Karpas-422 (cell line): ENCODE results near the gene NLRC5. TPM values are rescaled to one million over a fixed set of nuclear protein-coding genes. Genes with fewer than 3 reads are reported as not detected.
A peak's percentile ranks its signal among the peaks of the same experiment; 100 is the strongest.

ENCODE experiments used
- DNase-seq: peaks from one replicate; pipeline ENCODE4 v3.0.0-alpha.2; 2015
- H2AFZ ChIP-seq: fragments of 200-600 bp; sonication (generic); 2 replicates; pipeline ENCODE4 v1.6.1; 2014; ENCODE audit warnings: antibody characterized with exemption, low read length, mixed read lengths
- H3K27ac ChIP-seq: fragments of 200-600 bp; sonication (generic); 2 replicates; pipeline ENCODE4 v1.5.1; 2014; ENCODE audit warnings: mild to moderate bottlenecking, low read length, moderate library complexity
- H3K27me3 ChIP-seq: fragments of 200-600 bp; sonication (generic); 2 replicates; pipeline ENCODE4 v1.6.1; 2014; ENCODE audit warnings: low read length, mixed read lengths
- H3K36me3 ChIP-seq: fragments of 200-600 bp; sonication (generic); 2 replicates; pipeline ENCODE4 v1.6.1; 2014; ENCODE audit warnings: low read length, mixed read lengths; ENCODE audit not compliant: insufficient read depth
- H3K4me1 ChIP-seq: fragments of 200-600 bp; sonication (generic); 2 replicates; pipeline ENCODE4 v1.6.1; 2014; ENCODE audit warnings: mild to moderate bottlenecking, low read length, mixed read lengths
- H3K4me2 ChIP-seq: fragments of 200-600 bp; sonication (generic); 2 replicates; pipeline ENCODE4 v1.6.1; 2014; ENCODE audit warnings: low read length, low read depth, mild to moderate bottlenecking; ENCODE audit not compliant: poor library complexity, severe bottlenecking
- H3K4me3 ChIP-seq: fragments of 200-600 bp; sonication (generic); 2 replicates; pipeline ENCODE4 v1.5.1; 2014; ENCODE audit warnings: mild to moderate bottlenecking, antibody characterized with exemption, low read length, mixed read lengths
- H3K79me2 ChIP-seq: fragments of 200-600 bp; sonication (generic); 2 replicates; pipeline ENCODE4 v1.6.1; 2014; ENCODE audit warnings: mild to moderate bottlenecking, low read length, mixed read lengths
- H3K9ac ChIP-seq: fragments of 200-600 bp; sonication (generic); 2 replicates; pipeline ENCODE4 v1.6.0; 2014; ENCODE audit warnings: low read length
- H3K9me2 ChIP-seq: fragments of 200-600 bp; sonication (generic), shearing (Covaris generic); replicated peaks from 2 replicates; pipeline ENCODE4 v1.6.0; 2014; ENCODE audit warnings: mild to moderate bottlenecking, low read length, moderate library complexity; ENCODE audit not compliant: insufficient read depth
- H3K9me3 ChIP-seq: fragments of 300-700, 200-600 bp; sonication (generic); 2 replicates; pipeline ENCODE4 v1.6.1; 2014; ENCODE audit warnings: low read length, mixed read lengths
- H4K20me1 ChIP-seq: fragments of 200-600 bp; sonication (generic); 2 replicates; pipeline ENCODE4 v1.6.1; 2014; ENCODE audit warnings: mild to moderate bottlenecking, antibody characterized with exemption, low read length, low read depth; ENCODE audit not compliant: insufficient read depth
- total RNA-seq: library from RNA; depleted of rRNA; stranded (reverse); fragments of >200 nt; shearing (Covaris generic); gene quantifications from 2 replicates; pipeline ENCODE4 v1.2.3, GENCODE V29; 2014; ENCODE audit warnings: low replicate concordance

Gene NLRC5
- total RNA-seq, 1 experiment from 2014 or later: 116 TPM

GRCh38 chr16:56945847-56946527 lies 43.4 kb upstream of the NLRC5 start:
- no peak overlapping the region for H3K4me2 ChIP-seq
- H3K9me2 ChIP-seq: no peaks in the 10 kb centered on the region
- no peak for DNase-seq
- H3K9ac ChIP-seq: no peak overlapping the region
- H3K4me3 ChIP-seq: no peak overlapping the region
- no peaks in the 10 kb centered on the region for H3K27me3 ChIP-seq
- H3K4me1 ChIP-seq: peaks cover 32% of the 10 kb centered on the region
- no peaks in the 10 kb centered on the region for H3K9me3 ChIP-seq
- peaks cover 40% of the 10 kb centered on the region for H3K36me3 ChIP-seq
- no peak overlapping the region for H3K27ac ChIP-seq
- no peaks in the 10 kb centered on the region for H4K20me1 ChIP-seq
- no peak overlapping the region for H2AFZ ChIP-seq
- no peaks in the 10 kb centered on the region for H3K79me2 ChIP-seq

DNA sequence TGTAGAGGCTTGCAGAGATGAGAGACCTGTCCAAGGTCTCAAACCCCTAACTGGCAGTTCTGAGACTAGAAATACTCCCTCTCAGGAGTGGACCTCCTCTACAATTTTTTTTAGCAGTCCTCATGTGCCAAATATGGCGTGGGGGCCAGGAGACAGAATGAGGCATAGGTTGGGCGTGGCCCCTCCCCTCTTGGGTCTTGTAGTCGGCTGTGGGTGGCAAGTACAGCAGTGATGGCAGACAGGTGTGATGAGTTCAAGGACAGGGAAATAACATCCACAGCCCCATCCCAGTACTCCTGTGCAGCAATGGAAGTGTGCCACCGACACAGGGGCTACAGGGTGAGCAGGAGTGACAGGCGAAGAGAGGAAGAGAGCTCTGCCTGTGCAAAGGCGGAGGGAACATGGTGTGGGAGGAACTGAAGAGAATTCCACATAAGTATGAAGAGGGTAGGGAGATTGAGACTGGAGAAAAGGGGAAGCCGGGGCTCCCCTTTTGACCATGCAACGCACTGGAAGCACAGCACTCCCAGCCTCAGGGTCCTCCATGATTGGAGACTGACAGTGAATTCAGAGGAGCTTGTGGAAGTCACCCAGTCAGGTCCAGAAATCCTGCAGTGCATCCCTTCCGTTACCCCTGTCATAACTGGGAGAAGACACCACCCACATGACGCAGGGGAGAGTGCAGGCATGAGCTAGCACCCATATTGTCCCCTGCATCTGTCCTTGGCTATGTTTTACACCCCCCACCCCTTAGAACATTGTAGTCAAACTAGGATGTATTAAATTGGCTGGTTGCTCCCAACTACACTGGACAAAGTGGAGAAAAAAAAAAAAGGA lies 42.4 kb upstream of the NLRC5 start:
- no peaks in the 10 kb centered on the region for H3K79me2 ChIP-seq
- peaks cover 31% of the 10 kb centered on the region for H3K36me3 ChIP-seq
- H3K27me3 ChIP-seq: no peaks in the 10 kb centered on the region
- H2AFZ ChIP-seq: no peak overlapping the region
- no peaks in the 10 kb centered on the region for H3K9me3 ChIP-seq
- H3K9me2 ChIP-seq: no peaks in the 10 kb centered on the region
- H3K4me3 ChIP-seq: no peak overlapping the region
- H4K20me1 ChIP-seq: no peaks in the 10 kb centered on the region
- no peak overlapping the region for H3K27ac ChIP-seq
- no peak for DNase-seq
- no peak overlapping the region for H3K9ac ChIP-seq
- H3K4me1 ChIP-seq: peaks cover 33% of the 10 kb centered on the region
- H3K4me2 ChIP-seq: no peak overlapping the region

GRCh38 chr16:56947604-56947995 lies 41.8 kb upstream of the NLRC5 start:
- DNase-seq: no peak
- H3K27ac ChIP-seq: no peak overlapping the region
- no peak overlapping the region for H3K9ac ChIP-seq
- H3K36me3 ChIP-seq: peaks cover 25% of the 10 kb centered on the region; the same call in 1 of the 2 replicates
- no peaks in the 10 kb centered on the region for H3K27me3 ChIP-seq
- H4K20me1 ChIP-seq: no peaks in the 10 kb centered on the region
- H3K4me3 ChIP-seq: no peak overlapping the region
- no peaks in the 10 kb centered on the region for H3K9me3 ChIP-seq
- H2AFZ ChIP-seq: no peak overlapping the region
- H3K4me2 ChIP-seq: no peak overlapping the region
- H3K79me2 ChIP-seq: no peaks in the 10 kb centered on the region
- peaks cover 31% of the 10 kb centered on the region for H3K4me1 ChIP-seq
- H3K9me2 ChIP-seq: no peaks in the 10 kb centered on the region

GRCh38 chr16:56948234-56948633 lies 41.1 kb upstream of the NLRC5 start:
- H3K9me2 ChIP-seq: no peaks in the 10 kb centered on the region
- H3K27me3 ChIP-seq: no peaks in the 10 kb centered on the region
- H3K4me2 ChIP-seq: no peak overlapping the region
- H2AFZ ChIP-seq: no peak overlapping the region
- no peaks in the 10 kb centered on the region for H3K79me2 ChIP-seq
- H3K36me3 ChIP-seq: peaks cover 19% of the 10 kb centered on the region; the same call in 1 of the 2 replicates
- peaks cover 31% of the 10 kb centered on the region for H3K4me1 ChIP-seq
- H3K9ac ChIP-seq: no peak overlapping the region
- H3K27ac ChIP-seq: no peak overlapping the region
- H3K9me3 ChIP-seq: no peaks in the 10 kb centered on the region
- no peaks in the 10 kb centered on the region for H4K20me1 ChIP-seq
- no peak overlapping the region for H3K4me3 ChIP-seq
- DNase-seq: no peak

GRCh38 chr16:56950051-56950450 lies 39.3 kb upstream of the NLRC5 start:
- Histone ChIP-seq H4K20me1 (no peaks in the 10 kb centered on the region), H3K4me2 (peak overlapping the region; percentile 37), H3K27me3 (no peaks in the 10 kb centered on the region), H3K9me3 (no peaks in the 10 kb centered on the region), H3K79me2 (no peaks in the 10 kb centered on the region), H2AFZ (no peak overlapping the region), H3K9me2 (no peaks in the 10 kb centered on the region), H3K9ac (peak overlapping the region; percentile 50; the same call in 1 of the 2 replicates), H3K4me1 (peaks cover 31% of the 10 kb centered on the region), H3K27ac (0 out of 2 replicates have a peak overlapping the region, but pooled peaks have one; percentile 15), H3K36me3 (peaks cover 5% of the 10 kb centered on the region; the same call in 1 of the 2 replicates), H3K4me3 (no peak overlapping the region)
- DNase-seq: no peak

- peak overlapping the region; percentile 22; the same call in 1 of the 2 replicates for H2AFZ ChIP-seq
- no peak for DNase-seq
- no peaks in the 10 kb centered on the region for H3K9me3 ChIP-seq
- no peaks in the 10 kb centered on the region for H3K79me2 ChIP-seq
- no peaks in the 10 kb centered on the region for H3K27me3 ChIP-seq
- no peaks in the 10 kb centered on the region for H4K20me1 ChIP-seq
- H3K9ac ChIP-seq: peak overlapping the region; percentile 50; the same call in 1 of the 2 replicates
- H3K4me3 ChIP-seq: peak overlapping the region; percentile 27; the same call in 1 of the 2 replicates
- peak overlapping the region; percentile 37 for H3K4me2 ChIP-seq
- H3K4me1 ChIP-seq: peaks cover 31% of the 10 kb centered on the region
- peak overlapping the region; percentile 32; the same call in 1 of the 2 replicates for H3K27ac ChIP-seq
- no peaks in the 10 kb centered on the region for H3K9me2 ChIP-seq
- H3K36me3 ChIP-seq: peaks cover under 1% of the 10 kb centered on the region; the same call in 1 of the 2 replicates
Observed at GRCh38 chr16:56950455-56950854, 38.9 kb upstream of the NLRC5 start.

DNA sequence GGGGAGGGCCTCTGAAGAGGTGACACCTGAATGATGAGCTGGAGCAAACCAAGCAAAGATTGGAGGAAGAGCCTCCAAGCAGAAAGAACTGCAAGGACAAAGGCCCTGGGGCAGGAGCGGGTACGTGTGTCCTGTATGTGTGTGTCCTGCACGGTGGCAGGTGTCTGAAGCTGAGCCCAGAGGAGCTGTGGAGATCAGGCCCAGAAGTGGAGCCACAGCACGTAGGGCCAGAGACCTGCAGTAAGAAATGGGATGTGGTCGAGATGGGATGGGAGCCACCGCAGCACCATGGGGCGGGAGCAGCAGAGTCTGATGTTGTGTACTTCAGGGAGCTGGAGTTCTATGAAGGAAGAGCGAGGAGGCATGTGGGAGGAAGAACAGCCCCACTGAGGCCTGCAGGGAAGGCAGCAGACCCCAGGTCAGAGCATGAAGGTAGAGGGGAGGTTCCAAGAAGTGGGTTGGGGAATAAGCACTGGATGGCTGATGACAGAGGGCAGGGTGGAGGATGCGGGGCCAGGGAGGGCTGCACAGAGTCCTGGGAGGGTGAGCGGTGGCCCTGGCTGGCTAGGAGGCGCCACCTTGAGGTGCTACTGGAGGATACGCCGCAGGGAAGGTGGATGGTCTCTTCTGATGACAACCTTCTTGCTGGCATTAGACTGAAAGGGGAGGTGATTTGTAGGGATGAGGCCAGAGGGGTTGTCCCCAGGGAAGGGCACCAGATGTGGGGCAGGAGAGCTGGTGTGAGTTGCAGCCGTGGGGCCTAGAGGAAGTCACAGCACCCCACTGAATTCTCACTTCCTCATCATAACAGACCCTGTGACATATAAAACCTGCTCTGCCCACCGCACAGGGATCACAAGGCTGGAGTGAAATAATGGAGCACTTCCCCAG lies 38.2 kb upstream of the NLRC5 start:
- Histone ChIP-seq H2AFZ (peak overlapping the region; percentile 22; the same call in 1 of the 2 replicates), H3K4me2 (peak overlapping the region; percentile 37), H3K4me1 (peaks cover 31% of the 10 kb centered on the region), H3K27ac (peak overlapping the region; percentile 32; the same call in 1 of the 2 replicates), H3K4me3 (peak overlapping the region; percentile 27; the same call in 1 of the 2 replicates), H3K27me3 (no peaks in the 10 kb centered on the region), H3K9me3 (no peaks in the 10 kb centered on the region), H4K20me1 (no peaks in the 10 kb centered on the region), H3K9ac (peak overlapping the region; percentile 50), H3K36me3 (no peaks in the 10 kb centered on the region), H3K79me2 (no peaks in the 10 kb centered on the region), H3K9me2 (no peaks in the 10 kb centered on the region)
- DNase-seq: peak; percentile 91
